Measurements from ENCODE around the gene CACNA1A. TPM values are rescaled to one million over a fixed set of nuclear protein-coding genes. Genes with fewer than 3 reads are reported as not detected.
A peak's percentile ranks its signal among the peaks of the same experiment; 100 is the strongest.

CACNA1A gene
- total and polyA plus RNA-seq, 2 experiments from 2014 or later: 2.0 TPM

DNA sequence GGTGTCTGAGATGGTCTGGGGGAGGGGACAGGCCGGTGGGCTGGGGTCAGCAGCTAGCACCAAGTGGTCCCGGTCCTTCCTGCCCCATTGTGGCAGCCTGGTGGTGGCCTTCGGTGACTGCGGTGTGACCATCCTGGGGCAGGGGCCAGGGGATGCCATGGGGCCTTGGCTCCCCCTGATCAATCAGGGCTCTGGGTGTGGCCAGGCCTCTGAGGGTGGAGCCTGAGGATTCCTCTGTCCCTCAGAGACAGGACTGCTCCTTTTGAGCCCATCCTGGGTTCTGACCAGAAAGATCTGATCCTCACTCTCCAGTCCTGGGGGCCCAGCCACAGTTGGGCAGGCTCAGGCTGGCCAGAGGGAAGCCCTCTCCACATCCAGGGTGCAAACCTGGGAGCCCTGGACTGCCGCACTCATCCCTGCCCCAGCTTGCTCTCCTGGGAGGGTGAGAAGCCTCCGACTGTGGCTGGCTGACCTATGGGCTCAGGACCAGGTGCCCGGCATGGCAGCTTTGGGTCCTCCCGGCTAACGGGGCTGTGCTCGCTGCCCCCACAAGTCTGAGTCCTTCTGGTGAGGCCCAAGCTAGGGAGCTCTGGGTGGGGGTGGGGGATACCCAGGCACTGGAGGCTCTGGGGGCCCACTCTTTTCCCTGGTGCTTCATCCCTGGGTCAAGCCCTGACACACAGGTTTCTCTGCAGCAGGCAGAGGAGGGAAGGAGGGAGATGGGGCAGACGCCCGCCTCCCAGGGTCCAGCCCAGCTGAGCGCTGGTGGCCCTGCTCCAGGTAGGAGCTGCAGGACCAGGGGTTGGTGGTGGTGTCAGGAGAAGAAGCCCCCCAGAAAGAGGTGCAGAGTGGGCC, 296.6 kb downstream of the CACNA1A start:
- Histone ChIP-seq H3K27me3 (no peaks in the 10 kb centered on the region), H3K9me3 (ENCODE audit: low read depth) (no peaks in the 10 kb centered on the region), H3K79me2 (no peaks in the 10 kb centered on the region), H2AFZ (no peak overlapping the region), H3K4me1 (ENCODE audit: insufficient read depth) (no peaks in the 10 kb centered on the region), H3K27ac (no peak overlapping the region), H3K4me3 (no peak overlapping the region), H3K9me2 (replicated peaks; ENCODE audit: insufficient read depth) (no peaks in the 10 kb centered on the region), H3K36me3 (replicated peaks; ENCODE audit: insufficient read depth, low read depth) (no peaks in the 10 kb centered on the region), H3K4me2 (no peak overlapping the region), H4K20me1 (ENCODE audit: insufficient read depth, poor library complexity, severe bottlenecking) (no peaks in the 10 kb centered on the region)
- TF ChIP-seq EZH2phosphoT487 (IDR thresholded peaks at IDR 0.05; ENCODE audit: low read depth, severe bottlenecking, unreplicated experiment) (no peak), CTCF (IDR thresholded peaks at IDR 0.05; ENCODE audit: poor library complexity) (no peak), EZH2 (IDR thresholded peaks at IDR 0.05; ENCODE audit: borderline replicate concordance) (no peak)
- no peak for DNase-seq (ENCODE audit: low spot score)
- WGBS (ENCODE audit: low lambda C conversion rate, missing lambda C conversion rate): 81% methylated on average over 6 of the region's 13 CpGs

DNA sequence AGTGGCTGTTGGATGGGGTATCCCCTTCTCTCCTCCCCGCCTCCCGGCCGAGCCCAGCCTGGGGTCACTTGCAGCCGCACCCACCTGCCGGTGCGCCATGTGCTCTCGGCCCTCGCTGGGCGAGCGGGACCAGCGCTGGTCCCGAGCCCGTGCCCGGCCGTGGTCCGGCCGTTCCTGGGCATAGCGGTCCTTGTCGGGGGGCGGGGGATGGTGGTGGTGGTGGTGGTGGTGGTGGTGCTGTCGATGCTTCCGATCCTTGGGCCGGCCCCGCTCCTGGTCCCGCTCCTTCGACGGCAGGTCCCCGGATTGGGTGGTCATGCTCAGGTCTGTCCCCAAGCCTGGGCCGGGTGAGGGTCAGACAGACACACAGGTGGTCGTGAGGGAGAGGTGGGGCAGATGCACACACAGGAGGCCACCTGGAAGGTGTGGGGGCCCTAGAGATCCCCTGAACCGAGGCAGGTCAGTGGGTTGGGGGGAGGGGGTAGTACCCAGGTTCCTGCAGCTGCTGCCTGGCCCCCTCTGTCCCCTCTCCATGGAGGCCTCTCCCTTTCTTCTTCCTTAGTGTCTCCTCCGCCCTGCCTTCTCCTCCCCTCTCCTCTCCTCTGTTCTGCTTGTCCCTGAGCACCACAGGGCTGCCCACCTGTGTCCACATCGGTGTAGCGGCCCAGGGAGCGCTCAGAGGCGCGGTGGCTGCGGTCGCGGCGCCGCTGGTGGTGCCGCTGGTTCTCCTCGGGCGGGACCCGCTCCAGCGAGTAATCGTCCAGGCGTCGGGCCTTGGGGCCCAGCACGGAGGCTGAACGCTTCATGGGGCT, 297.4 kb downstream of the CACNA1A start:
- Histone ChIP-seq H3K27me3 (no peaks in the 10 kb centered on the region), H3K9me2 (replicated peaks; ENCODE audit: insufficient read depth) (no peaks in the 10 kb centered on the region), H3K4me1 (ENCODE audit: insufficient read depth) (no peaks in the 10 kb centered on the region), H3K4me2 (peak overlapping the region; percentile 73), H2AFZ (no peak overlapping the region), H3K9me3 (ENCODE audit: low read depth) (no peaks in the 10 kb centered on the region), H3K36me3 (replicated peaks; ENCODE audit: insufficient read depth, low read depth) (no peaks in the 10 kb centered on the region), H3K4me3 (no peak overlapping the region), H4K20me1 (ENCODE audit: insufficient read depth, poor library complexity, severe bottlenecking) (no peaks in the 10 kb centered on the region), H3K79me2 (no peaks in the 10 kb centered on the region), H3K27ac (peak overlapping the region; percentile 86)
- TF ChIP-seq EZH2phosphoT487 (IDR thresholded peaks at IDR 0.05; ENCODE audit: low read depth, severe bottlenecking, unreplicated experiment): no peak
- no peak for TF ChIP-seq CTCF (IDR thresholded peaks at IDR 0.05; ENCODE audit: poor library complexity)
- no peak for TF ChIP-seq EZH2 (IDR thresholded peaks at IDR 0.05; ENCODE audit: borderline replicate concordance)
- no peak for DNase-seq (ENCODE audit: low spot score)
- WGBS (ENCODE audit: low lambda C conversion rate, missing lambda C conversion rate): 87% methylated on average over 41 of the region's 52 CpGs

- no peaks in the 10 kb centered on the region for H3K4me1 ChIP-seq (ENCODE audit: insufficient read depth)
- peak overlapping the region; percentile 73 for H3K4me2 ChIP-seq
- H3K79me2 ChIP-seq: no peaks in the 10 kb centered on the region
- no peaks in the 10 kb centered on the region for H3K36me3 ChIP-seq (replicated peaks; ENCODE audit: insufficient read depth, low read depth)
- H3K27me3 ChIP-seq: no peaks in the 10 kb centered on the region
- peak; percentile 73 for DNase-seq (ENCODE audit: low spot score)
- H3K9me2 ChIP-seq (replicated peaks; ENCODE audit: insufficient read depth): no peaks in the 10 kb centered on the region
- 70% methylated on average over 16 of the region's 39 CpGs for WGBS (ENCODE audit: low lambda C conversion rate, missing lambda C conversion rate)
- H4K20me1 ChIP-seq (ENCODE audit: insufficient read depth, poor library complexity, severe bottlenecking): no peaks in the 10 kb centered on the region
- no peak for TF ChIP-seq EZH2phosphoT487 (IDR thresholded peaks at IDR 0.05; ENCODE audit: low read depth, severe bottlenecking, unreplicated experiment)
- no peak for TF ChIP-seq EZH2 (IDR thresholded peaks at IDR 0.05; ENCODE audit: borderline replicate concordance)
- no peak for TF ChIP-seq CTCF (IDR thresholded peaks at IDR 0.05; ENCODE audit: poor library complexity)
- no peak overlapping the region for H3K4me3 ChIP-seq
- H3K9me3 ChIP-seq (ENCODE audit: low read depth): no peaks in the 10 kb centered on the region
- peak overlapping the region; percentile 86 for H3K27ac ChIP-seq
- H2AFZ ChIP-seq: no peak overlapping the region
These were observed 298.2 kb downstream of the CACNA1A start for GRCh38 chr19:13207846-13208671.
